ENCODE results near the gene CFAP299.

- TF ChIP-seq ZSCAN20 (CRISPR knock-in tag; IDR thresholded peaks at IDR 0.05) (no peak), CTCF (IDR thresholded peaks at IDR 0.05) (no peak), NR3C1 (IDR thresholded peaks at IDR 0.05) (no peak)
Measured at GRCh38 chr4:80393970-80394250, 58.4 kb downstream of the CFAP299 start.

Data from A549 (cell line).